Esophagus squamous epithelium (tissue), 5 donors: ENCODE measurements around the gene NEU3. TPM values are rescaled to one million over a fixed set of nuclear protein-coding genes. Genes with fewer than 3 reads are reported as not detected.

ENCODE experiments used
- DNase-seq: peaks from one replicate; lab custom pipeline; 2025; lab: John Stamatoyannopoulos, UW
- H3K27ac ChIP-seq, 4 donors: fragments of 200-600 bp; sonication (generic); one replicate each; pipeline ENCODE4 v1.5.1; 2016 to 2019; ENCODE audit warnings: mild to moderate bottlenecking in 1 of 4
- H3K27me3 ChIP-seq, 4 donors: fragments of 200-600 bp; sonication (generic); 1 replicate in 3 of 4; 2 replicates in 1 of 4; pipeline versions ENCODE4 v1.5.1 to v1.6.0; 2017 to 2021; ENCODE audit warnings: antibody characterized with exemption in 1 of 4
- H3K36me3 ChIP-seq, 3 donors: fragments of 200-600 bp; sonication (generic); one replicate each; pipeline ENCODE4 v1.5.1; 2016 to 2019
- H3K4me1 ChIP-seq, 3 donors: fragments of 200-600 bp; sonication (generic); one replicate each; pipeline ENCODE4 v1.5.1; 2017 to 2019
- H3K4me3 ChIP-seq, 4 donors: fragments of 200-600 bp; sonication (generic); 1 replicate in 3 of 4; 2 replicates in 1 of 4; pipeline ENCODE4 v1.5.1; 2016 to 2019; ENCODE audit warnings: mild to moderate bottlenecking in 2 of 4, moderate library complexity in 1 of 4
- H3K9me3 ChIP-seq, 3 donors: fragments of 200-600 bp; sonication (generic); one replicate each; pipeline ENCODE4 v1.5.1; 2016 to 2019
- CTCF ChIP-seq, 6 experiments: fragments of 450-650 bp in 4 of 6; fragments of 200-600 bp in 2 of 6; sonication (generic) in 2 of 6; IDR thresholded peaks; one replicate each; pipeline ENCODE4 v1.5.1; 2016 to 2019; ENCODE audit warnings: antibody characterized with exemption in 6 of 6, mild to moderate bottlenecking in 4 of 6, moderate library complexity in 4 of 6
- POLR2A ChIP-seq, 4 donors: fragments of 450-650 bp; IDR thresholded peaks; one replicate each; pipeline ENCODE4 v1.6.1; 2017; ENCODE audit warnings: antibody characterized with exemption in 4 of 4, mild to moderate bottlenecking in 4 of 4, moderate library complexity in 3 of 4
- WGBS, 2 donors: methylation state at CpG; one replicate each; pipeline ENCODE4 v1.1.5; 2018; 5-methylcytosine and 5-hydroxymethylcytosine counted together
- intact Hi-C: fragments of 100-400 bp; cut with DNase I; formaldehyde crosslinking; loops from one replicate; pipeline ENCODE4 v1.15.0; 2022
- total RNA-seq, 4 donors: library from RNA; depleted of rRNA; stranded (reverse); fragments of >200 nt; gene quantifications; one replicate each; pipeline ENCODE4 v1.1.0, GENCODE V29; 2016
- donor health status: DM: yes; HTN: yes; CAD: no.

NEU3 gene
- total RNA-seq, 4 donors from 2014 or later = 0.99 to 5.5 (median 4.2) TPM

GRCh38 chr11:75029836-75030631, 41.3 kb downstream of the NEU3 start:
- intact Hi-C loops = loop anchor here (5.0 kb wide), 1 partner anchor 103 kb away; no protein-coding TSS in a partner anchor
- DNase-seq = no peak
- Histone ChIP-seq H3K4me3 (no peak overlapping the region), H3K9me3 (no peaks in the 10 kb centered on the region), H3K4me1 (peaks cover 0 to 4% (median 0%) of the 10 kb centered on the region in 3 donors), H3K36me3 (no peaks in the 10 kb centered on the region), H3K27me3 (peaks cover 0 to 5% (median 0%) of the 10 kb centered on the region in 4 donors), H3K27ac (no peak overlapping the region)
- TF ChIP-seq POLR2A (IDR thresholded peaks at IDR 0.05) (no peak), CTCF (IDR thresholded peaks at IDR 0.05) (no peak)
- 48 to 70% methylated on average over 3 to 6 of the region's 6 CpGs for WGBS, 2 donors

DNA sequence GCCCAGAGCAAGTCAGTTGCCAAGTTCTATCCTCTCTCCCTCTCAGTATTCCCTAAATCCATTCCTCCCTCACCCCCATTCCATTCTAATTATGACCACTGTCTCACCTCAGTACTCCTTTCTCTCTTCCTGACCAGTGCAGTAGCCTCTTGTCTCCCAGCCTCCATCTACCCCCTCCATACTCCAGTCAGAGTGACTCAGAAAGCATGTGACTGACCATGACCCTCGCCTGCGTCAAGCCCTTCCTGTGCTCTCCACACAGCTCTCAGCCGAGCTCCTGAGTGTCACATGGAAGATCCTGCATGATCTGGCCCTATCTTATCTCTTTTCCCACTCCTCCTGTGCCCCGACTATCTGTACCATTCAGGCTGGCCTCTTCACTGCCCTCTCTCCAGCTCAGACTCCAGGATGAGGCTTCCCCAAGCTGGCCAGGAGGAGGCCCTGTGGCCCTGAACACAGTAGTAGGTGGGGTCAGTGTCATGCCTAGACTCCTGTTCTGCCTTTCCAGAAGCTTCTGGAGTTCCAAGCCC, 42.6 kb downstream of the NEU3 start:
- Histone ChIP-seq H3K27ac (no peak overlapping the region), H3K27me3 (peaks cover 0 to 5% (median 0%) of the 10 kb centered on the region in 4 donors), H3K9me3 (no peaks in the 10 kb centered on the region), H3K4me1 (peaks cover 0 to 4% (median 0%) of the 10 kb centered on the region in 3 donors), H3K36me3 (no peaks in the 10 kb centered on the region), H3K4me3 (no peak overlapping the region)
- 58 to 67% methylated on average over 4 of the region's 4 CpGs for WGBS, 2 donors
- no peak for DNase-seq
- TF ChIP-seq CTCF (IDR thresholded peaks at IDR 0.05) = no peak
- no peak for TF ChIP-seq POLR2A (IDR thresholded peaks at IDR 0.05)
- intact Hi-C loops = loop anchor here (5.0 kb wide), 1 partner anchor 104 kb away; no protein-coding TSS in a partner anchor

GRCh38 chr11:75031771-75032549, 43.2 kb downstream of the NEU3 start:
- peaks cover 0 to 4% (median 0%) of the 10 kb centered on the region in 3 donors for H3K4me1 ChIP-seq
- H3K27ac ChIP-seq = no peak overlapping the region
- H3K27me3 ChIP-seq = peaks cover 0 to 5% (median 0%) of the 10 kb centered on the region in 4 donors
- H3K36me3 ChIP-seq = no peaks in the 10 kb centered on the region
- 66% methylated on average over 6 of the region's 8 CpGs; no CpG with 5 or more reads in 1 of the 2 donors for WGBS, 2 donors
- DNase-seq = no peak
- intact Hi-C loops = loop anchor here (5.0 kb wide), 1 partner anchor 105 kb away; no protein-coding TSS in a partner anchor
- no peaks in the 10 kb centered on the region for H3K9me3 ChIP-seq
- no peak overlapping the region for H3K4me3 ChIP-seq
- peak; percentile 40 to 72 (median 57) for TF ChIP-seq CTCF (IDR thresholded peaks at IDR 0.05)
- TF ChIP-seq POLR2A (IDR thresholded peaks at IDR 0.05) = no peak

DNA sequence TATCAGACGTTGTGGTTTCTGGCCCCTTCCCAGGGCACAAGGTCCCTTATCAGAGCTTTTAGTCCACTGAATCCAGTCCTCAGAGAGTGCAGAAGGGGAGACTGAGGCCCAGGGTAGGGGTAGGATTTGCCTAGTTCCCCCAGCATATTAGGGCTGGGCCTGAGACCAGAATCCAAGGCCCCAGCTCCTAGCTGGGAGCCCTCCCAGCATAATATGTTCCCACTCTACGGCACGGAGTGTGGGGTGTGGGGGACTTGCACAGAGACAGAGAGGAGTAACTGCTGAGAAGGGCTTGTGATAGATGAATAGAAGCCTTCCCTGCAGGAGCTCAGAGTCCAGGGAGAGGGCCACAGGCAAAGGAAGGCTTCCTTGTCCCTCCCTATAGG, 43.8 kb downstream of the NEU3 start:
- no peak overlapping the region for H3K4me3 ChIP-seq
- no peaks in the 10 kb centered on the region for H3K9me3 ChIP-seq
- TF ChIP-seq CTCF (IDR thresholded peaks at IDR 0.05) (no peak), POLR2A (IDR thresholded peaks at IDR 0.05) (no peak)
- H3K36me3 ChIP-seq = no peaks in the 10 kb centered on the region
- WGBS, 2 donors = 83% methylated on average over 2 of the region's 3 CpGs; no CpG with 5 or more reads in 1 of the 2 donors
- DNase-seq = no peak
- H3K27ac ChIP-seq = no peak overlapping the region
- intact Hi-C loops = loop anchor here (5.0 kb wide), 1 partner anchor 105 kb away; no protein-coding TSS in a partner anchor
- peaks cover 0 to 5% (median 0%) of the 10 kb centered on the region in 4 donors for H3K27me3 ChIP-seq
- H3K4me1 ChIP-seq = peaks cover 0 to 4% (median 0%) of the 10 kb centered on the region in 3 donors
